LNCaP clone FGC (cell line): Measurements from ENCODE around the gene ZNF71.

Experiments
- DNase-seq: peaks from one replicate; pipeline ENCODE4 v3.0.0-alpha.2; 2011; ENCODE audit warnings: low read depth
- H3K4me3 ChIP-seq: 2 replicates; pipeline ENCODE4 v1.5.1; 2011; ENCODE audit warnings: mild to moderate bottlenecking, low read depth, low read length, control low read depth
- TF ChIP-seq, protein P1 (sequence below): IDR thresholded peaks from 2 replicates; pipeline ENCODE4 v1.5.1; 2012; ENCODE audit warnings: mild to moderate bottlenecking; ENCODE audit not compliant: control insufficient read depth, insufficient read depth; ENCODE audit errors: extremely low read depth

Gene ZNF71

DNA sequence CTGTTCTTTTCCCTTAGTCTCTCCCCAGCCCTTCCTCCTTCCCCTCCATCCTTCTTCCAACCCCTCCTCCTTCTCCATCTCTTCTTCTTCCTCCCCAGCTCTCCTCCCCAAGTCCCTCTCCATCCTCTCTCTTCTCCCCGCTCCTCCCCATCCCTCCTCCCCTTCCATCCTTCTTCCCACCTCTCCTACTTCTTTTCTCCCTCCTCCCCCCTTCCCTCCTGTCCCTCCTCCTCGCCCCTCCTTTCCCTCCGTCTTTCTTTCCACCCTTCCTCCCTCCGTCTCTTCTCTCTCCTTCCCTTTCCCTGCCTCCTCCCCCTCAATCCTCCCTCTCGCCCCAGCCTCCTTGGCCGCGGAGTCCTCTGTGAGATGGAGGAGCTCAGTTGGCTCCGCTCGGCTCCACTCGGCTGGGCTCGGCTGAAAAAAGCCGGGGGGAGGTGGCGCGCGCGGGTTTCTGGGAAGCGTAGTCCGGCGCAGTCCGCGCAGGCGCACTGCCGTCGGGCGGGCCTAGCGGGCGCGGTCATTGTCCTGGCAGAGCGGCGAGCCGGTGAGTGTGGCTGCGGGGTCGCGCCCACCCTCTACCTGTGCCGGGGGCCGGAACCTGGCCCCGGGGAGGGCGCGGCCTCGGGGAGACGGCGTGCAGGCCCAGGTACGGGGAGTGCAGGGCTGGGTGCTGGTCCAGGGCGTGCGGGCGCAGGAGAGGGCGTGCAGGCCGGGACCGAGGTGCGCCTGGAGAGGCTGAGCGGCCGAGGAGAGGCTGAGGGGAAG is at the start of gene ZNF71:
TSS of gene ZNF71 (plus strand) at position 520 of the 765 bp plus-strand sequence. CDS start 6,257 bp downstream, outside the sequence.
- peak; percentile 44 for DNase-seq
- H3K4me3 ChIP-seq, result peak within 1 kb of the TSS; percentile 85
- TF ChIP-seq, protein P1, sequence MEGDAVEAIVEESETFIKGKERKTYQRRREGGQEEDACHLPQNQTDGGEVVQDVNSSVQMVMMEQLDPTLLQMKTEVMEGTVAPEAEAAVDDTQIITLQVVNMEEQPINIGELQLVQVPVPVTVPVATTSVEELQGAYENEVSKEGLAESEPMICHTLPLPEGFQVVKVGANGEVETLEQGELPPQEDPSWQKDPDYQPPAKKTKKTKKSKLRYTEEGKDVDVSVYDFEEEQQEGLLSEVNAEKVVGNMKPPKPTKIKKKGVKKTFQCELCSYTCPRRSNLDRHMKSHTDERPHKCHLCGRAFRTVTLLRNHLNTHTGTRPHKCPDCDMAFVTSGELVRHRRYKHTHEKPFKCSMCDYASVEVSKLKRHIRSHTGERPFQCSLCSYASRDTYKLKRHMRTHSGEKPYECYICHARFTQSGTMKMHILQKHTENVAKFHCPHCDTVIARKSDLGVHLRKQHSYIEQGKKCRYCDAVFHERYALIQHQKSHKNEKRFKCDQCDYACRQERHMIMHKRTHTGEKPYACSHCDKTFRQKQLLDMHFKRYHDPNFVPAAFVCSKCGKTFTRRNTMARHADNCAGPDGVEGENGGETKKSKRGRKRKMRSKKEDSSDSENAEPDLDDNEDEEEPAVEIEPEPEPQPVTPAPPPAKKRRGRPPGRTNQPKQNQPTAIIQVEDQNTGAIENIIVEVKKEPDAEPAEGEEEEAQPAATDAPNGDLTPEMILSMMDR, result no peak

DNA sequence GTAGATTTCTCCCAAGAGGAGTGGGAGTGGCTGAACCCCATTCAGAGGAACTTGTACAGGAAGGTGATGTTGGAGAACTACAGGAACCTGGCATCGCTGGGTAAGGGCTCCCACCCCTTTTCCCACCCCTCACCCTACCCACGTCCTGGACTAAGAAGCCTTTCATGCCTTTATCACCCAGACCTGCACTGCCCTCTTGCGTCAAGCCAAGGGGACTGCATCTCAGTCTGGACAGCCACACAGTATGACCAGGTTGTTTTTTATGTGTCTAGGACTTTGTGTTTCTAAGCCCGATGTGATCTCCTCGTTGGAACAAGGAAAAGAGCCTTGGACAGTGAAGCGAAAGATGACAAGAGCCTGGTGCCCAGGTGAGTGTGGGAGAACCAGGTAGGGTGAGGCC is 47.6 kb upstream of the ZNF71 start:
- TF ChIP-seq, protein P1, result no peak
- H3K4me3 ChIP-seq, result no peak overlapping the region
- DNase-seq, result no peak

DNA sequence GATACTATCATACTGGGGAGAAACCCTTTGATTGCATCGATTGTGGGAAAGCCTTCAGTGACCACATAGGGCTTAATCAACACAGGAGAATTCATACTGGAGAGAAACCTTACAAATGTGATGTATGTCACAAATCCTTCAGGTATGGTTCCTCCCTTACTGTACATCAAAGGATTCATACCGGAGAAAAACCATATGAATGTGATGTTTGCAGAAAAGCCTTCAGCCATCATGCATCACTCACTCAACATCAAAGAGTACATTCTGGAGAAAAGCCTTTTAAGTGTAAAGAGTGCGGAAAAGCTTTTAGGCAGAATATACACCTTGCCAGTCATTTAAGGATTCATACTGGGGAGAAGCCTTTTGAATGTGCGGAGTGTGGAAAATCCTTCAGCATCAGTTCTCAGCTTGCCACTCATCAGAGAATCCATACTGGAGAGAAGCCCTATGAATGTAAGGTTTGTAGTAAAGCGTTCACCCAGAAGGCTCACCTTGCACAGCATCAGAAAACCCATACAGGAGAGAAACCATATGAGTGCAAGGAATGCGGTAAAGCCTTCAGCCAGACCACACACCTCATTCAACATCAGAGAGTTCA is 40.7 kb upstream of the ZNF71 start:
- DNase-seq, result no peak
- TF ChIP-seq, protein P1, result no peak
- no peak overlapping the region for H3K4me3 ChIP-seq

DNA sequence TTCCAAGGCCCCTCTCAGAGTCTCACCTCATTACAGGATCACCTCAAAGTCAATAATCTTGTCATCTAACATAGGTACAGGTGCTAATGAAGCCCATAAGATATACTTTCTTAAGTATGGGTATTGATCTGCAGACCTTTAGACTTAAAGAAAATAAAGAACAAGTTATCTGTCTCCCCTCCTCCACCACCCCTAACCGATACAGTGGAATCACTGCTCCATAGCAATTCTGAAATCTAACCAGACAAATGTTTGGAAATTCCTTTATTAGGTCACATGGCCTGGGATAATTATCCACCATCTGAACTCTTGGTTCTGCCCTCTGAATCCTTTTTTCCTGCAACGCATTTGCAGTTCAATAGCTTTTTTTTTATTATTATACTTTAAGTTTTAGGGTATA is 32.3 kb upstream of the ZNF71 start:
- DNase-seq, result no peak
- TF ChIP-seq, protein P1, result no peak
- H3K4me3 ChIP-seq, result no peak overlapping the region

DNA sequence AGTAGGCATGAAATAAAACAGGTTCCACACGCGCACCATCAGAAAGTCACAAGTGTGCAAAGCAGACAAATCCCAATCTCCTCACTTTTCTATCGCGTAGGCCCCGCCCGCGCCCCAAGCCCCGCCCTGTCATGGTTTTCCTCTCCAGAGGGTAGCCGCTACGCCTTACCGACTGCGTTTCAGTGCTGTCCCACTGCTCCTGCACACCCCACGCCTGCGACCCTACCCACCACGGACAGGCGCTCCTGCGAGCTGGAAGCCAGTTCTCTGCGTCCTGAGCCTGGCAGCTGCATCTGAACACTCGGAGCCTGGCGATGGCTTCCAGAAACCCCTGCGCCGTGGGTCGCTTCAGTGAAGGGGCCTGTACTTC is 28.2 kb upstream of the ZNF71 start:
- TF ChIP-seq, protein P1, result no peak
- H3K4me3 ChIP-seq, result peak overlapping the region; percentile 88
- DNase-seq, result peak; percentile 2

DNA sequence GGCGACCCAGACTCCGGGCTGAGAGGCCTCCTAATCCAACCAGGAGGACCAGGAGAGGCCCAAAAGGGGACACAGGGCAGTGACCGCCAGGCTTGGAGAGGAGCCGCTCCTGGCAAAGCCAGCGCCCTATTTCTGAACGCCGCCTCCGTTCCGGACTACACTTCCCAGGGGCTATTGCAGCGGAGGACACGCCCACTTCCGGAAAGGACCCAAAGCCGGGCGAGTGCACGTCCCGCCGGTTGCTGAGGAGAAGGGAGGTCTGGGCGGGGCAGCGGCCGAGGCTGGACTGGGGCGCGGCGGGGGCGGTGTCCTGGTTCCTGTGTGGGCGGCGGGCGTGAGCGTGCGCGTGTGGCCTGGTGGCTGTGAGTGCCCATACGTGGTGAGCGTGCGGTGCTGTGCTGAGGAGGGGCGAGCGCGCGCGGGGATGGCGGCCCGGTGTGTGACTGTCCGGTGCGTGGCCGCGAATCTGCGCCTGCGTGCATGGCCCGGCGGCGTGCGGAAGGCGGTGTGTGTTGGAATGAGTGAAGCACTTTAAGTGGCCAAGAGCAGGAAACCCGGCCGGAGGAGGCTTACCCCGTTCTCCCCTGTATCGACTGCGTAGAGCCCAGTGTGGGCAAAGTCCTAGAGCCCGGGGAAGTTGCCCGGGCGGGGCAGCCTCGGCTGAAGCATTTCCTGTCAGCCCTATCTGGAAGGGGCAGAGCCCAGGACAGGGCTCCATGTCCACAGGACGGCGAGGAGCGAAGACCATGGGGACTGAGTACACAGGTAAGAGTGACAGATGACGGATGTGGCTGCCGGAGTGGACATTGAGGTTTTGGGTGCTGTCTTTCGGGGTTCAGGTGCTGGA is 27.6 kb upstream of the ZNF71 start, which contains the start of gene ZNF470:
TSS of gene ZNF470 (plus strand) at position 195 of the 847 bp plus-strand sequence. CDS start 2,844 bp downstream, outside the sequence.
- TF ChIP-seq, protein P1, result no peak
- peak within 1 kb of the TSS; percentile 88 for H3K4me3 ChIP-seq
- peak; percentile 87 for DNase-seq
